Left lung (tissue), 10 donors: ENCODE results near the gene SRCIN1. TPM values are rescaled to one million over a fixed set of nuclear protein-coding genes. Genes with fewer than 3 reads are reported as not detected.

ENCODE experiments used
- ATAC-seq: fragments of 200-7000 bp; cut with Tn5 transposase; one replicate; pipeline ENCODE4 v1.9.1; 2020; ENCODE audit warnings: moderate library complexity
- DNase-seq, 4 donors: peaks; one replicate each; pipeline ENCODE4 v3.0.0-alpha.2; 2013 to 2020
- H3K27ac ChIP-seq, 2 donors: fragments of 200-600 bp; sonication (generic) in 1 of 2; one replicate each; pipeline versions ENCODE4 v1.5.0 to v1.8.0; 2020 to 2021
- H3K27me3 ChIP-seq, 2 donors: fragments of 200-600 bp; sonication (generic) in 1 of 2; one replicate each; pipeline versions ENCODE4 v1.5.0 to v1.8.0; 2020 to 2021
- H3K36me3 ChIP-seq, 2 donors: fragments of 200-600 bp; sonication (generic) in 1 of 2; one replicate each; pipeline versions ENCODE4 v1.5.0 to v1.8.0; 2020 to 2021
- H3K4me1 ChIP-seq, 2 donors: fragments of 200-600 bp; one replicate each; pipeline ENCODE4 v1.8.0; 2021
- H3K4me3 ChIP-seq, 2 donors: fragments of 200-600 bp; sonication (generic) in 1 of 2; one replicate each; pipeline versions ENCODE4 v1.5.0 to v1.8.0; 2020 to 2021; ENCODE audit warnings: mild to moderate bottlenecking in 1 of 2
- H3K9me3 ChIP-seq, 2 donors: fragments of 200-600 bp; sonication (generic) in 1 of 2; one replicate each; pipeline versions ENCODE4 v1.5.0 to v1.8.0; 2020 to 2021
- CTCF ChIP-seq, 2 donors: fragments of 200-600 bp; sonication (generic) in 1 of 2; IDR thresholded peaks; one replicate each; pipeline versions ENCODE4 v1.5.0 to v1.8.0; 2021; ENCODE audit warnings: antibody characterized with exemption in 2 of 2
- intact Hi-C, 2 donors: fragments of 100-400 bp; cut with DNase I; formaldehyde crosslinking; loops; one replicate each; pipeline versions ENCODE4 v1.11.2 to v1.14.2; 2022
- polyA plus RNA-seq, 6 donors: library from polyadenylated mRNA; unstranded; fragments of 120-200 nt; gene quantifications; one replicate each; pipeline ENCODE4 v1.2.1, GENCODE V29; 2013; ENCODE audit not compliant: insufficient read length in 6 of 6
- total RNA-seq, 2 donors: library from RNA; stranded (reverse); fragmentation: NEBNext Ultra II Directional; extraction: Animal tissue kit (Norgen Biotek cat#: 25700); gene quantifications; one replicate each; pipeline ENCODE4 v1.2.1, GENCODE V29; 2021
- donor health status: DM: no; HTN: yes; CAD: no.
- donor health status: DM: no; HTN: no; CAD: no.

SRCIN1 gene
- total and polyA plus RNA-seq, 8 donors = 2.7 to 10.6 (median 7.4) TPM

DNA sequence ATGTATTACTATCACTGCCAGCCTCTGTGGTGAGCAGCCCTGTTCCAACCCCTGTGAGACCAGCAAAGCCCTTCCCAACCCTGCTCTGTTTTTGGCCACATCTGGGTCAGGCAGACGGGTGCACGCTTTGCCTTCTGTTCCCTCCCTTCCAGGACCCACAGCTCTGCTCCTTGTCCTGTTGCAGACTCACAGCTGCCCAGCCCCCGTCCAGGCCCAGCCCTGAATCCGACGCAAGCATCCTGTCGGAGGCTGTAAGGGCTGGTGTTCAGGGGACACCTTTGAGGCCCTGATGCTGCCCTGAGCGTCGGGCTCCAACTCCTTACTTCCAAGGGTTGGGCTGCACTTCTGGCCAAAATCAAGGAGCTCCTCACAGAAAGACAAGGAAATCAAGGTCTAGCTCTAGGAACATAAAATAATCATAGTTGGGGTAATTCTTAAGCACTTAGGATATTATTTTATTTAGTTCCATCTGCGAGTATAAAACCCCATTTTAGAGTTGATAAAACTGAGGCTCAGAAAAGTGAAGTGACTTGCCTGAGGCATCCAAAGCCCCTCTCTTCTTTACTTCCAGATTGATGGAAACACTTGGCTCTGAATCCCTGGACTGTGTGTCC, 14.3 kb upstream of the SRCIN1 start:
- no peak for TF ChIP-seq CTCF (IDR thresholded peaks at IDR 0.05)
- no peak for DNase-seq

GRCh38 chr17:38619451-38619795, 13.7 kb upstream of the SRCIN1 start:
- ATAC-seq = no peak
- intact Hi-C loops = no loop called here
- no peak overlapping the region for H3K4me3 ChIP-seq
- H3K27me3 ChIP-seq = peaks cover 0 to 84% of the 10 kb centered on the region in 2 donors
- TF ChIP-seq CTCF (IDR thresholded peaks at IDR 0.05) = no peak
- no peak for DNase-seq
- no peaks in the 10 kb centered on the region for H3K4me1 ChIP-seq
- H3K9me3 ChIP-seq = no peaks in the 10 kb centered on the region
- H3K36me3 ChIP-seq = no peaks in the 10 kb centered on the region
- no peak overlapping the region for H3K27ac ChIP-seq

More for the DNA sequence above, 14.3 kb upstream of the SRCIN1 start:
- H3K4me1 ChIP-seq = no peaks in the 10 kb centered on the region
- intact Hi-C loops = no loop called here
- H3K27ac ChIP-seq = no peak overlapping the region
- H3K9me3 ChIP-seq = no peaks in the 10 kb centered on the region
- no peak overlapping the region for H3K4me3 ChIP-seq
- ATAC-seq = no peak
- H3K36me3 ChIP-seq = no peaks in the 10 kb centered on the region
- peaks cover 0 to 84% of the 10 kb centered on the region in 2 donors for H3K27me3 ChIP-seq

DNA sequence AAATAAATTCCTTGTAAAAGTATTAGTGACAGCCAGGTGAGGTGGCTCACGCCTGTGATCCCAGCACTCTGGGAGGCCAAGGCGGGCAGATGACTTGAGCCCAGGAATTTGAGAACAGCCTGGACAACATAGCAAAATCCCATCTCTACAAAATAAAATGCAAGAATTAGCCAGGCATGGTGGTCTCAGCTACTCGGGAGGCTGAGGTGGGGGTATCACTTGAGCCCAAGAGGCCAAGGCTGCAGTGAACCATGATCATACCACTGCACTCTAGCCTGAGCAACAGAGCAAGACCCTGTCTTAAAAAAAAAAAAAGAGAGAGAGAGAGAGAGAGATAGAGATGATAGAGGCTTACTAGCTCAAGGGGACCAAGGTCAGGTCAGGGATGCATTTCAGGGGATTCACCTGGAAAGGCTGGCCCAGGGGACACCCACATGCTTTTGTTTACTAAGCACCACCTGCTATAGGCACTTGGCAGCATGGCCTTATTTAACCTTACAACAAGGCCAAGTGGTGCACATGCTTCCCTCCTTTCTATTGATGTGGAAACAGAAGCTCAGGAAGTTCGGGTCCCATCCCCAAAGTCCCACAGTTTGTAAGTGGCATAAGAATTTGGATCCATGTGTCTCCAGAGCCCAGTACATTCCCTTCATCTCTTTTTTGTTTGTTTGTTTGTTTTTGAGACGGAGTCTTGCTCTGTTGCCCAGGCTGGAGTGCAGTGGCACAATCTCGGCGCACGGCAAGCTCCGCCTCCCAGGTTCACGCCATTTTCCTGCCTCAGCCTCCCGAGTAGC, 12.4 kb upstream of the SRCIN1 start:
- Histone ChIP-seq H3K4me3 (no peak overlapping the region), H3K27ac (no peak overlapping the region), H3K4me1 (no peaks in the 10 kb centered on the region), H3K9me3 (no peaks in the 10 kb centered on the region), H3K27me3 (peaks cover 0 to 77% of the 10 kb centered on the region in 2 donors), H3K36me3 (no peaks in the 10 kb centered on the region)
- ATAC-seq = no peak
- no peak for TF ChIP-seq CTCF (IDR thresholded peaks at IDR 0.05)
- intact Hi-C loops = no loop called here
- DNase-seq = no peak

DNA sequence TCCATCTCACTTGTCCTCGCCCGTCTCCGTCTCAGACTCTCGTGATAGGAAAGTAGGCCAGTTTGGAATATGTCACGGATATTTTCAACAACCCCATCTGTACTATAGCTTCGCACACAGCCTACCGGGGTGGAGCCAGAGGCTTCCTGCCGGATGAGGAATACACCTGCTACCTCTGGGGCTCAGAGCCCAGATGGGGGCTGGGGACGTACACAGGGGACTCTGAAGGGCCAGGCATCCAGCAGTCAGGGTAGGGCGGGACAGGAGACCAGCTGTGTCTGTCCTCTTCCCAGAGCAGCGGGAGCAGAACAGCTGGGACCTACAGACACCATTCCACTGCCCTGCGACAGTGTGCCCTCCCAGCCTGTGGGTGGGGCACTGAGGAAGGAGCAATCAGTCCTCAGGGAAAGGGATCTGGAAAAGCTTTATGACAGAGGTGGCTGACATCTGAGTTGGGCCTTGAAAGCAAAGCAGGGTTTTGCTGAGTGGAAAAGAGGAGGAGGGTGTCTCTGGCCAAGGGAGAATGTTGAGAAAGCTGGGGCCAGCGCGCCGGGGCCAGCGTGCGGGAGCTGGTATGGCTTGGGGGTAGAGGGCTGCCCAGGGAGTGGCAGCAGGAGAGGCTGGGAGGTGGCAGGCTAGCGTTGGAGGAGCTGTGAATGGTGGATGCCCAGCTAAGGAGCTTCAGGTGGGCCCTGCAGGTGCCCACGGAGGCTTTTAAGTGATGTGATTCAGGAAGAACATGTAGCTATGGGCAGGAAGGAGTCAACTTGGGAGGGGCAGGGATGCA, 11.5 kb upstream of the SRCIN1 start:
- DNase-seq = no peak
- H3K27me3 ChIP-seq = peaks cover 0 to 77% of the 10 kb centered on the region in 2 donors
- TF ChIP-seq CTCF (IDR thresholded peaks at IDR 0.05) = no peak
- no peak overlapping the region for H3K27ac ChIP-seq
- no peaks in the 10 kb centered on the region for H3K4me1 ChIP-seq
- intact Hi-C loops = no loop called here
- no peak for ATAC-seq
- no peak overlapping the region for H3K4me3 ChIP-seq
- H3K9me3 ChIP-seq = no peaks in the 10 kb centered on the region
- H3K36me3 ChIP-seq = no peaks in the 10 kb centered on the region

DNA sequence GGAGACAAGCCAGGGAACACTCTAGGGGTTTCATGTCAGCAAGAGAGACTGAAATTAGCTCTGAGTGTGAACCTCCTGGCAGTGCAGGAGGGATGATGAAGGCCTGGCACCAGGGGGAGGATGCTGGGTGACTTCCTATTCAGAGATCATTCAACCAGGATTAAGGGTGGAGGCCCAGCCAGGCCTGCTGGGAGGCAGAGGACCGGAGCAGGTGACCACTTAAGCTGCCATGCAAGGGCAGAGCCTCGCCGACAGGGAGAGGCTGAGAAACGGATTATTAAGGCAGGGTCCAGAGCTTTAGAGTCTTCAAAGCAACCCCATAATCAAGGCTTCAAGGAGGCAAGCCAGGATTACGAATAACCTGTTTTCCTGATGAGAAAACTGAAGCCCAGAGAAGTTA, 10.6 kb upstream of the SRCIN1 start:
- intact Hi-C loops = no loop called here
- Histone ChIP-seq H3K4me1 (no peaks in the 10 kb centered on the region), H3K9me3 (peaks cover 0 to 5% of the 10 kb centered on the region in 2 donors), H3K36me3 (no peaks in the 10 kb centered on the region), H3K27me3 (peaks cover 0 to 78% of the 10 kb centered on the region in 2 donors), H3K4me3 (no peak overlapping the region), H3K27ac (no peak overlapping the region)
- TF ChIP-seq CTCF (IDR thresholded peaks at IDR 0.05) = no peak
- ATAC-seq (no peak), DNase-seq (no peak)
